ENCODE results near the gene GGCT.

The GGCT gene

DNA sequence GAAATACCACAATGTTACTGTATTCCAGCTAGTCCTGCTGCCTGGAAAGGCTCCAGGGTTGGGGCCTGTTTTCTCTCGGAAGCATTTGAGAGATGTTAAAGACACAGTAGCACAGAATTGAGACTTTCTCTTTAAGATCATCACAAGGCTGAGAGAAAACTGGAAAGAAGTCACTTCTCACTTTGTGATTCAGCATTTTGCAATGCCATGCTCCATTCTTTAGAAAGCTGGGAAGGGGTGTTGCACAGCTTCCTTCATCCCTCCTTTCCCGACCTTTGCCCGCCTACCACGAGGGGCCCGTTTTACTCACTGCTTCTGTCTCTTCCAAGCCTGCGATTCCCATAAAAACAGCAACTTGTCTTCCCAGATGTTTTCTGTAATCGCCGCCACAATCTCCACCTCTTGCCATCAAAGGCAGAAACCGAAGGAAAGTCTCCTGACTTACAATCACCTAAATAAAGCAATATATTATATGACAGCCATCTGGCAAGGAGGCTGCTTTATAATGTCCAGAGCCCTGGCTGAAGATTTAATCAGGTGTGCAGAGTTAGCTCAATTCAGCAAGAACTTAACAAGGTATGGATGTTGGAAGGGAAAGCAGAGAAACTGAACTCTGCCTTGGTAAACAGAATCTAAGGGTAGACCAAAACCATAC lies 44.9 kb downstream of the GGCT start:
- Histone ChIP-seq H3K4me3 (ENCODE audit: extremely low read depth, insufficient read depth, low read length, poor library complexity, severe bottlenecking) (no peak overlapping the region), H3K9me3 (ENCODE audit: control insufficient read depth, low read length) (no peaks in the 10 kb centered on the region), H3K4me1 (ENCODE audit: control insufficient read depth, insufficient read depth, low read length, poor library complexity, severe bottlenecking) (peaks cover 23% of the 10 kb centered on the region), H3K36me3 (ENCODE audit: control insufficient read depth, insufficient read depth, low read length) (peaks cover 18% of the 10 kb centered on the region), H3K27ac (ENCODE audit: low read depth, low read length, severe bottlenecking) (peak overlapping the region; percentile 61)
- 57 to 71% methylated on average over 7 of the region's 9 CpGs for WGBS, 2 experiments (ENCODE audit: insufficient coverage in 2 of 2)

DNA sequence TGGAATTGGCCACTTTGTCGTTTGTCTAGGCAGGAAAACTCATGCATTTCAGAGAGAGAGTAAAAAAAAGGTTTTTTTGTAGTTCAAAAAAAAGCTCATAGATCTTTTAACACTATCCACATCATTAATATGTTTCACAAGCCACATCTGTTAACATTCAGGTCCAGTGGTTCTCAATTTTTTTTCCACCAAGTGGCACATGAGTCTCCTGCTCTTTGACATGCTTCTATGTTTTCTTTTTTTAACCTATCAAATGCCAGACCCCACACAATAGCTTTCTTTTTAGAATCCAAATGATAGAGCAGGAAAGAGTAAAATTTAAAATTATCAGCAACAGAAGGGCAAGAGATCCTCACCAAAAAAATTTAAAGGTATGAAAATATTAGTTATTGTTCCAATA lies 46.3 kb downstream of the GGCT start:
- WGBS, 2 experiments (ENCODE audit: insufficient coverage in 2 of 2): 100% methylated on average over 1 of the region's 1 CpG; no CpG with 5 or more reads in 1 of the 2 experiments

GRCh38 chr7:30453921-30454320 lies 50.7 kb downstream of the GGCT start:
- no peak overlapping the region for H3K4me3 ChIP-seq (ENCODE audit: extremely low read depth, insufficient read depth, low read length, poor library complexity, severe bottlenecking)
- H3K36me3 ChIP-seq (ENCODE audit: control insufficient read depth, insufficient read depth, low read length): peaks cover 46% of the 10 kb centered on the region
- no peaks in the 10 kb centered on the region for H3K9me3 ChIP-seq (ENCODE audit: control insufficient read depth, low read length)
- peaks cover 6% of the 10 kb centered on the region for H3K4me1 ChIP-seq (ENCODE audit: control insufficient read depth, insufficient read depth, low read length, poor library complexity, severe bottlenecking)
- H3K27ac ChIP-seq (ENCODE audit: low read depth, low read length, severe bottlenecking): no peak overlapping the region
- 97 to 100% methylated on average over 3 of the region's 3 CpGs for WGBS, 2 experiments (ENCODE audit: insufficient coverage in 2 of 2)

More for the DNA sequence above, 46.3 kb downstream of the GGCT start:
- peaks cover 14% of the 10 kb centered on the region for H3K4me1 ChIP-seq (ENCODE audit: control insufficient read depth, insufficient read depth, low read length, poor library complexity, severe bottlenecking)
- H3K27ac ChIP-seq (ENCODE audit: low read depth, low read length, severe bottlenecking): no peak overlapping the region
- peaks cover 24% of the 10 kb centered on the region for H3K36me3 ChIP-seq (ENCODE audit: control insufficient read depth, insufficient read depth, low read length)
- no peaks in the 10 kb centered on the region for H3K9me3 ChIP-seq (ENCODE audit: control insufficient read depth, low read length)
- no peak overlapping the region for H3K4me3 ChIP-seq (ENCODE audit: extremely low read depth, insufficient read depth, low read length, poor library complexity, severe bottlenecking)

GRCh38 chr7:30453016-30453415 lies 51.6 kb downstream of the GGCT start:
- no peak overlapping the region for H3K4me3 ChIP-seq (ENCODE audit: extremely low read depth, insufficient read depth, low read length, poor library complexity, severe bottlenecking)
- H3K4me1 ChIP-seq (ENCODE audit: control insufficient read depth, insufficient read depth, low read length, poor library complexity, severe bottlenecking): peaks cover 2% of the 10 kb centered on the region
- WGBS, 2 experiments (ENCODE audit: insufficient coverage in 2 of 2): 84 to 90% methylated on average over 4 to 8 of the region's 8 CpGs

DNA sequence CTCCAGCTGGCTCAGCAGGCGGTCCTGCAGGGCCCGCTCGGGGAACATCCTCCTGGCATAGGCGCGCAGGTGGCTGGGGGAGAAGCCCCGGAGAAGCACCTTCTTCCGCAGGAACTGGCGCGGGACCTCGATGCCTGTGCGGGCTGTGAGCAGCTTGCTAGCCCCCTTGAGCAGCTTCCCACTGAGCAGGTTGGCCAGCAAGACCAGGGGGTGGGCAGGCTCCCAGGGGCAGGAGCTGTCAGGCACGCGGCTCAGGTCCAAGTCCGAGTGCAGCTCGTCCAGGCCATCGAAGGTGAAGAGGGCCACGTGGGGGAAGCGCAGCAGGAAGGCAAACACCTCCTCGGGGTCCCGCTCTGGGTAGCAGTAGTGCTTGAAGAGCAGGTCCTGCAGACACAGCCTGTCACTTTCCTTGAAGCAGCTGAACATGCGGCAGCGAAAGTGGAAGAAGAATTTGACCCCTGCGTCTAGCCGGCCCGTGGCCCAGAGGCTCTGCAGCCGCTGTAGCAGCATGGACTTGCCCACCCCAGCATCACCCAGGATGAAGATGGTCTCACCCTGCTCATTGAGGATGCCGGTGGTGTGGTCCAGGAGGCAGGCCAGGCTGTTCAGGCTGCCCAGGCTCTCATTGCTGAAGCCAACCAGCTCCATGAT lies 52.2 kb downstream of the GGCT start:
- Histone ChIP-seq H3K27ac (ENCODE audit: low read depth, low read length, severe bottlenecking) (no peak overlapping the region), H3K4me1 (ENCODE audit: control insufficient read depth, insufficient read depth, low read length, poor library complexity, severe bottlenecking) (no peaks in the 10 kb centered on the region), H3K36me3 (ENCODE audit: control insufficient read depth, insufficient read depth, low read length) (peaks cover 49% of the 10 kb centered on the region), H3K9me3 (ENCODE audit: control insufficient read depth, low read length) (no peaks in the 10 kb centered on the region), H3K4me3 (ENCODE audit: extremely low read depth, insufficient read depth, low read length, poor library complexity, severe bottlenecking) (no peak overlapping the region)
- WGBS, 2 experiments (ENCODE audit: insufficient coverage in 2 of 2): 94 to 95% methylated on average over 27 of the region's 27 CpGs

More at GRCh38 chr7:30453016-30453415, 51.6 kb downstream of the GGCT start:
- peaks cover 46% of the 10 kb centered on the region for H3K36me3 ChIP-seq (ENCODE audit: control insufficient read depth, insufficient read depth, low read length)
- no peaks in the 10 kb centered on the region for H3K9me3 ChIP-seq (ENCODE audit: control insufficient read depth, low read length)
- H3K27ac ChIP-seq (ENCODE audit: low read depth, low read length, severe bottlenecking): no peak overlapping the region

- WGBS, 2 experiments (ENCODE audit: insufficient coverage in 2 of 2): 91 to 92% methylated on average over 28 to 29 of the region's 29 CpGs
- Histone ChIP-seq H3K9me3 (ENCODE audit: control insufficient read depth, low read length) (no peaks in the 10 kb centered on the region), H3K4me1 (ENCODE audit: control insufficient read depth, insufficient read depth, low read length, poor library complexity, severe bottlenecking) (no peaks in the 10 kb centered on the region), H3K4me3 (ENCODE audit: extremely low read depth, insufficient read depth, low read length, poor library complexity, severe bottlenecking) (no peak overlapping the region), H3K27ac (ENCODE audit: low read depth, low read length, severe bottlenecking) (no peak overlapping the region), H3K36me3 (ENCODE audit: control insufficient read depth, insufficient read depth, low read length) (peaks cover 50% of the 10 kb centered on the region)
These were observed 52.9 kb downstream of the GGCT start for GRCh38 chr7:30451539-30452279.

DNA sequence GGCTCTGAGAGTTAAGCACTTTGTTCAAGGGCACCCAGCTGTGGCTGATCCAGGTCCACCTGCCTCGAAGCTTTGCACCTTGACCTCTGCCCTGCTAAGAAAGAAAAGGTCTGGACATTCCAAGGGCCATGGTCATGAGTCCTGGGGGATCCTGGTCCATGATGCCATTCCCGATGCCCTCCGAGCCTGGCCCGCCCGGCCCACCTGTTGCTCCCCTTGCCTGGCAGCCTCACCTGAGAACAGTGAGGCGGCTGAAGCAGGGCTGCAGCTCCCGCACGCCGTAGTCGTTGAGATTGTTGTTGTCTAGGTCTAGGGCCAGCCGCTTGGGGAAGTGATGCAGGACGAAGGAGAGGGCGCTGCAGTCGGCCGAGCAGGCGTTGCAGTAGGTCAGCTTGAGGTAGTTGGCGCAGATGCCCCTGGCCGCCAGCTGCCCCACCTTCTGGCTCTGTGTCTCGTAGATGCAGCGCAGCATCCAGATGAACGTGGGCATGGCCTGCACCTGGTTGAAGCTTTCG lies 53.6 kb downstream of the GGCT start:
- H3K36me3 ChIP-seq (ENCODE audit: control insufficient read depth, insufficient read depth, low read length): peaks cover 46% of the 10 kb centered on the region
- no peak overlapping the region for H3K27ac ChIP-seq (ENCODE audit: low read depth, low read length, severe bottlenecking)
- no peaks in the 10 kb centered on the region for H3K9me3 ChIP-seq (ENCODE audit: control insufficient read depth, low read length)
- H3K4me1 ChIP-seq (ENCODE audit: control insufficient read depth, insufficient read depth, low read length, poor library complexity, severe bottlenecking): no peaks in the 10 kb centered on the region
- 94 to 96% methylated on average over 22 of the region's 22 CpGs for WGBS, 2 experiments (ENCODE audit: insufficient coverage in 2 of 2)
- H3K4me3 ChIP-seq (ENCODE audit: extremely low read depth, insufficient read depth, low read length, poor library complexity, severe bottlenecking): no peak overlapping the region

GRCh38 chr7:30450240-30450982 lies 54.2 kb downstream of the GGCT start:
- no peak overlapping the region for H3K27ac ChIP-seq (ENCODE audit: low read depth, low read length, severe bottlenecking)
- H3K4me1 ChIP-seq (ENCODE audit: control insufficient read depth, insufficient read depth, low read length, poor library complexity, severe bottlenecking): no peaks in the 10 kb centered on the region
- H3K9me3 ChIP-seq (ENCODE audit: control insufficient read depth, low read length): no peaks in the 10 kb centered on the region
- WGBS, 2 experiments (ENCODE audit: insufficient coverage in 2 of 2): 61 to 72% methylated on average over 5 to 6 of the region's 6 CpGs
- peaks cover 49% of the 10 kb centered on the region for H3K36me3 ChIP-seq (ENCODE audit: control insufficient read depth, insufficient read depth, low read length)
- no peak overlapping the region for H3K4me3 ChIP-seq (ENCODE audit: extremely low read depth, insufficient read depth, low read length, poor library complexity, severe bottlenecking)

DNA sequence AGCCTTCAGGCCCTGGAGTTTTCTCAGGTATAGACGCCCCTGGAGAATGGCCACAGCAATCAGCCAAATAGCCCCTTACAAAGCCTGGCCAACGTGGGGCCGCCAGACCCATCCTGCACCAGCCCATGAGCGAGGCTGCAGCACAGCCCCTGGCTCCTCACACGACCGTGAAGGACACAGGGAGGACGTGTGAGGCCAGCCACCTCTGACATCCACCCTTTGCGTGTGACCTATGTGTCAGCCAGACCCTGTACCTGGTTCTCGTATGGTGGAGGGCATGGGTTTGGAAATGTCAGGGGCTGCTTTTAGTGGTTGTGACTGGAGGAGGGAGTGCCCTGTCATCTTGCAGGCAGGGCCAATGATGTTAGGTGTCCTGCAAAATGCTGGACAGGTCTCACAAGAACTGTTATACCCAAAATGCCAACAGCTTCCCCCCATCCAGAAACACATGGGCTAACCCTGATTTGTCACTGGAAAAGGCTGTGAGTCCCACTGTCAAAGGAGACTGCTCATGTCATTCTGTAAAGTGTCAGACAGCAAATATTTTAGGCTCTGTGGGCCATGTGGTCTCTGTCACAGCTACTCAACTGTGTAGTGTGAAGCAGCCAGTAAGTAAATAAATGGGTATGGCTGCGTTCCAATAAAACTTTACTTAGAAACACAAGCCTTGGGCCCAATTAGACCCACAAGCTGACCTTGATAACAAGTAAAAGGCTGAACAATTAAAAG lies 56.0 kb downstream of the GGCT start:
- no peak overlapping the region for H3K4me3 ChIP-seq (ENCODE audit: extremely low read depth, insufficient read depth, low read length, poor library complexity, severe bottlenecking)
- H3K36me3 ChIP-seq (ENCODE audit: control insufficient read depth, insufficient read depth, low read length): peaks cover 42% of the 10 kb centered on the region
- no peaks in the 10 kb centered on the region for H3K4me1 ChIP-seq (ENCODE audit: control insufficient read depth, insufficient read depth, low read length, poor library complexity, severe bottlenecking)
- no peaks in the 10 kb centered on the region for H3K9me3 ChIP-seq (ENCODE audit: control insufficient read depth, low read length)
- H3K27ac ChIP-seq (ENCODE audit: low read depth, low read length, severe bottlenecking): no peak overlapping the region
- 80 to 93% methylated on average over 7 to 9 of the region's 10 CpGs for WGBS, 2 experiments (ENCODE audit: insufficient coverage in 2 of 2)

DNA sequence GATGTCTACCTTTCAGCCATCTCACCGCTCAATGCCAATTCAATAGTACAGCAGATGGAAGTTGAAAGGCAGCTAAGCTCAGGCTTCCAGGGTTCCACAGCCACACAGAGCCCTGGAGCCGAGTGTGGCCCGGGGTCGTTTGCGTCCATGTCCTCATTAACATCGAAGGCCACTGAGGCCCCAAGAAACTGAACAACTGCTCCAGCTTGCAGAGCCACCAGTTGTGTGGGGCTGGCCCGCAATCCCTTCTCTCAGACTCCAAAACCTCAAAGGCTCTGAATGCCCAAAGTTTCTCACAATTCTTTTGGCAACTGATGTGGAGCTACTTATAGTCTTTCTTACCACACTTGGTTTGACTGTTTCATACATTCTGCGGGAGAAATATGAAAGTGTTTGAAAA lies 57.2 kb downstream of the GGCT start:
- Histone ChIP-seq H3K9me3 (ENCODE audit: control insufficient read depth, low read length) (no peaks in the 10 kb centered on the region), H3K4me3 (ENCODE audit: extremely low read depth, insufficient read depth, low read length, poor library complexity, severe bottlenecking) (no peak overlapping the region), H3K4me1 (ENCODE audit: control insufficient read depth, insufficient read depth, low read length, poor library complexity, severe bottlenecking) (no peaks in the 10 kb centered on the region), H3K36me3 (ENCODE audit: control insufficient read depth, insufficient read depth, low read length) (peaks cover 36% of the 10 kb centered on the region), H3K27ac (ENCODE audit: low read depth, low read length, severe bottlenecking) (no peak overlapping the region)
- WGBS, 2 experiments (ENCODE audit: insufficient coverage in 2 of 2): 95 to 97% methylated on average over 6 to 7 of the region's 8 CpGs

Measured in mesodermal cell (in vitro differentiated cells).